Neuronal stem cell (in vitro differentiated cells): ENCODE measurements around the gene APOBEC3H.
"Not testable (repeated sequence)": the region's sequence is repeated elsewhere in the genome, so short reads cannot be mapped to it uniquely, and the experiment has no call there.

ENCODE experiments used
- DNase-seq: peaks from one replicate; pipeline ENCODE4 v3.0.0-alpha.2; 2013; ENCODE audit warnings: low spot score
- H2AFZ ChIP-seq: one replicate; pipeline ENCODE4 v1.6.1; 2013; ENCODE audit warnings: mild to moderate bottlenecking, low read length, inconsistent platforms
- H2AK5ac ChIP-seq: 2 replicates; pipeline ENCODE4 v1.6.1; 2013; ENCODE audit warnings: low read depth, mild to moderate bottlenecking, inconsistent platforms, low read length, moderate library complexity, mixed read lengths
- H2BK120ac ChIP-seq: 2 replicates; pipeline ENCODE4 v1.6.1; 2013; ENCODE audit warnings: low read depth, mild to moderate bottlenecking, inconsistent platforms, low read length, moderate library complexity, mixed read lengths
- H2BK12ac ChIP-seq: one replicate; pipeline ENCODE4 v1.6.1; 2013; ENCODE audit warnings: low read length, inconsistent platforms
- H2BK15ac ChIP-seq: 2 replicates; pipeline ENCODE4 v1.6.1; 2013; ENCODE audit warnings: mild to moderate bottlenecking, low read length, inconsistent platforms, mixed read lengths
- H2BK5ac ChIP-seq: one replicate; pipeline ENCODE4 v1.6.1; 2013; ENCODE audit warnings: inconsistent platforms, mild to moderate bottlenecking, low read length, moderate library complexity
- H3K14ac ChIP-seq: one replicate; pipeline ENCODE4 v1.6.1; 2013; ENCODE audit warnings: low read length, inconsistent platforms
- H3K18ac ChIP-seq: 2 replicates; pipeline ENCODE4 v1.6.1; 2013; ENCODE audit warnings: low read length, inconsistent platforms
- H3K23ac ChIP-seq: 2 replicates; pipeline ENCODE4 v1.6.1; 2013; ENCODE audit warnings: low read depth, mild to moderate bottlenecking, mixed read lengths, low read length, inconsistent platforms; ENCODE audit not compliant: poor library complexity
- H3K27ac ChIP-seq: replicated peaks from 3 replicates; pipeline ENCODE4 v1.5.1; 2013; ENCODE audit warnings: low read length, inconsistent platforms
- H3K27me3 ChIP-seq, 3 experiments: 2 replicates each; pipeline ENCODE4 v1.6.1; 2013; ENCODE audit warnings: low read length in 3 of 3, mild to moderate bottlenecking in 2 of 3, inconsistent platforms in 1 of 3, low read depth in 1 of 3, mixed read lengths in 1 of 3, moderate library complexity in 1 of 3; ENCODE audit not compliant: control insufficient read depth in 3 of 3, insufficient read depth in 3 of 3
- H3K36me3 ChIP-seq, 2 donors: replicated peaks in 1 of 2; 2 replicates each; pipeline ENCODE4 v1.6.1; 2013; ENCODE audit warnings: low read length in 2 of 2; ENCODE audit not compliant: control insufficient read depth in 2 of 2, insufficient read depth in 2 of 2
- H3K4ac ChIP-seq: 2 replicates; pipeline ENCODE4 v1.6.1; 2013; ENCODE audit warnings: inconsistent platforms, mild to moderate bottlenecking, low read length, moderate library complexity
- H3K4me1 ChIP-seq, 2 donors: 1 replicate in 1 of 2; 2 replicates in 1 of 2; pipeline ENCODE4 v1.6.1; 2013; ENCODE audit warnings: low read length in 2 of 2, low read depth in 1 of 2; ENCODE audit not compliant: control insufficient read depth in 2 of 2, insufficient read depth in 1 of 2
- H3K4me2 ChIP-seq: one replicate; pipeline ENCODE4 v1.6.1; 2013; ENCODE audit warnings: mild to moderate bottlenecking, low read length, inconsistent platforms; ENCODE audit not compliant: insufficient read depth, poor library complexity, severe bottlenecking
- H3K4me3 ChIP-seq, 2 donors: 2 replicates each; pipeline ENCODE4 v1.5.1; 2013; ENCODE audit warnings: low read length in 2 of 2, mild to moderate bottlenecking in 2 of 2, inconsistent platforms in 1 of 2, moderate library complexity in 1 of 2
- H3K79me1 ChIP-seq: one replicate; pipeline ENCODE4 v1.6.1; 2013; ENCODE audit warnings: low read depth, mild to moderate bottlenecking, inconsistent platforms, low read length, moderate library complexity
- H3K9ac ChIP-seq: one replicate; pipeline ENCODE4 v1.6.1; 2013; ENCODE audit warnings: mild to moderate bottlenecking, low read depth, low read length, inconsistent platforms; ENCODE audit not compliant: poor library complexity
- H3K9me3 ChIP-seq, 2 donors: replicated peaks in 1 of 2; 2 replicates each; pipeline versions ENCODE3 to v1.6.1; 2013; ENCODE audit warnings: low read length in 2 of 2, mild to moderate bottlenecking in 2 of 2, inconsistent platforms in 1 of 2, low read depth in 1 of 2, mixed read lengths in 1 of 2, moderate library complexity in 1 of 2; ENCODE audit not compliant: control insufficient read depth in 2 of 2, insufficient read depth in 1 of 2
- H4K8ac ChIP-seq: one replicate; pipeline ENCODE4 v1.6.1; 2013; ENCODE audit warnings: low read depth, mild to moderate bottlenecking, inconsistent platforms, low read length, moderate library complexity
- H4K91ac ChIP-seq: one replicate; pipeline ENCODE4 v1.6.1; 2013; ENCODE audit warnings: low read length, low read depth, mild to moderate bottlenecking, inconsistent platforms; ENCODE audit not compliant: poor library complexity
- WGBS, 2 donors: extraction: QIAGEN DNeasy Blood & Tissue Kit; methylation state at CpG; one replicate each; pipeline ENCODE4 v1.1.7; 2013; ENCODE audit warnings: missing lambda C conversion rate in 2 of 2, mixed read lengths in 1 of 2; ENCODE audit not compliant: insufficient read length in 2 of 2, insufficient replicate concordance in 1 of 2; ENCODE audit errors: extremely low coverage in 2 of 2; 5-methylcytosine and 5-hydroxymethylcytosine counted together

APOBEC3H gene

GRCh38 chr22:39076155-39077025 is 20.7 kb upstream of the APOBEC3H start:
- H3K18ac ChIP-seq, H2BK12ac ChIP-seq, H2AFZ ChIP-seq, H2AK5ac ChIP-seq, H4K91ac ChIP-seq, H3K4ac ChIP-seq, H3K27ac ChIP-seq, H3K79me1 ChIP-seq, H3K9ac ChIP-seq, H2BK120ac ChIP-seq, H3K4me1 ChIP-seq, H3K27me3 ChIP-seq, H3K4me3 ChIP-seq, DNase-seq, H2BK5ac ChIP-seq, H3K9me3 ChIP-seq, H3K23ac ChIP-seq, H3K36me3 ChIP-seq, H2BK15ac ChIP-seq, H4K8ac ChIP-seq, H3K14ac ChIP-seq: not testable (repeated sequence)
- no CpG with 5 or more reads among the region's 24 CpGs for WGBS, 2 donors
- peak overlapping the region; percentile 18 for H3K4me2 ChIP-seq

GRCh38 chr22:39077026-39077840 is 19.8 kb upstream of the APOBEC3H start, which contains the start of gene APOBEC3G:
Gene APOBEC3G, plus strand, starts transcription at chr22:39077275. Its CDS starts 87 bp downstream, at chr22:39077362.
- not testable (repeated sequence) for DNase-seq, H3K36me3 ChIP-seq, H3K9ac ChIP-seq, H2BK5ac ChIP-seq, H3K27me3 ChIP-seq, H3K27ac ChIP-seq, H3K9me3 ChIP-seq, H2BK12ac ChIP-seq, H3K23ac ChIP-seq, H4K91ac ChIP-seq, H3K4me1 ChIP-seq, H4K8ac ChIP-seq, H2BK120ac ChIP-seq, H3K4me3 ChIP-seq, H3K79me1 ChIP-seq
- peak within 1 kb of the TSS; percentile 64 for H2AFZ ChIP-seq
- peak within 1 kb of the TSS; percentile 88 for H2AK5ac ChIP-seq
- H2BK15ac ChIP-seq, result peak within 1 kb of the TSS; percentile 58
- peak within 1 kb of the TSS; percentile 18 for H3K4me2 ChIP-seq
- WGBS, 2 donors, result no CpG with 5 or more reads among the region's 17 CpGs
- H3K4ac ChIP-seq, result peak within 1 kb of the TSS; percentile 23
- peak within 1 kb of the TSS; percentile 83 for H3K18ac ChIP-seq
- H3K14ac ChIP-seq, result peak within 1 kb of the TSS; percentile 56

GRCh38 chr22:39077912-39078311 is 19.1 kb upstream of the APOBEC3H start:
- H3K4me1 ChIP-seq, H2BK120ac ChIP-seq, H2AK5ac ChIP-seq, H3K4ac ChIP-seq, H3K9ac ChIP-seq, H3K4me2 ChIP-seq, H2BK5ac ChIP-seq, H3K18ac ChIP-seq, H3K79me1 ChIP-seq, H3K36me3 ChIP-seq, H3K9me3 ChIP-seq, H3K14ac ChIP-seq, H4K91ac ChIP-seq, H2BK12ac ChIP-seq, DNase-seq, H2BK15ac ChIP-seq, H3K27me3 ChIP-seq, H4K8ac ChIP-seq, H2AFZ ChIP-seq, H3K4me3 ChIP-seq, H3K23ac ChIP-seq, H3K27ac ChIP-seq: not testable (repeated sequence)
- no CpG with 5 or more reads among the region's 12 CpGs for WGBS, 2 donors

DNA sequence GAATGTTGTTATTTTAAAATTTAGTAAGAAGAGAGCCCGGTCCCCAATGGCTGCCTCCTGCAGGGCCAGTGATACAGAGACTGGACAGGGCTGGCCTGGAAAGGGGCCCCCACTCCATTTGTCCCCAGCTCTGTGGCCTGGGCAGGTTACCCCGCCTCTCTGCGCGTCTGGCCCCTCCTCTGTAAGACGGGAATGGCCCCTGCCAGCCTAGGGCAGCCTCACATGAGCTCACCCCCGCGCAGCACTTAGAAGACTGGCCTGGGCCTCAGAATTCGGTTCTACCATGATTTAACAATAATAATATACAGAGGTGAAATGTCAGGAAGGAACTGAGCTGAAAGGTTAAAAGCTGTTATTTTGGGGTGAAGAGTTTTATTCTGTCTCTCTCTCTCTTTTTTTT is 18.7 kb upstream of the APOBEC3H start:
- H4K8ac ChIP-seq, result no peak overlapping the region
- H3K23ac ChIP-seq, result no peak overlapping the region
- WGBS, 2 donors, result no CpG with 5 or more reads among the region's 8 CpGs

More for the DNA sequence above, 18.7 kb upstream of the APOBEC3H start:
- Histone ChIP-seq H2BK12ac (no peak overlapping the region), H3K4me3 (no peak overlapping the region), H2AK5ac (no peak overlapping the region), H3K27me3 (peaks cover 0 to 4% (median 0%) of the 10 kb centered on the region in 3 experiments), H3K9me3 (no peaks in the 10 kb centered on the region), H3K79me1 (peaks cover 2% of the 10 kb centered on the region), H3K4me1 (peaks cover 0 to 4% of the 10 kb centered on the region in 2 donors), H4K91ac (no peak overlapping the region), H3K14ac (no peak overlapping the region), H3K9ac (no peak overlapping the region), H2BK15ac (no peak overlapping the region), H3K27ac (no peak overlapping the region), H3K36me3 (no peaks in the 10 kb centered on the region), H3K4ac (no peak overlapping the region), H2AFZ (no peak overlapping the region), H2BK120ac (no peak overlapping the region), H3K4me2 (no peak overlapping the region), H3K18ac (no peak overlapping the region), H2BK5ac (no peak overlapping the region)
- DNase-seq, result no peak
